Activated CD4-positive, alpha-beta memory T cell treated with anti-CD3 and anti-CD28 coated beads for 36 hours (primary cell): ENCODE measurements around the gene LCP2. TPM values are rescaled to one million over a fixed set of nuclear protein-coding genes. Genes with fewer than 3 reads are reported as not detected.

ENCODE experiments used
- CTCF ChIA-PET: fragments of 350-600 bp; sonication (Branson Sonifier 250); formaldehyde crosslinking; loops from one replicate; lab custom pipeline; 2021; ENCODE audit warnings: antibody characterized with exemption, inconsistent platforms; lab: Charles Lee
- POLR2A ChIA-PET: fragments of 350-600 bp; sonication (Branson Sonifier 250); formaldehyde crosslinking; loops from one replicate; lab custom pipeline; 2021; ENCODE audit warnings: antibody characterized with exemption; lab: Charles Lee
- DNase-seq: peaks from one replicate; pipeline ENCODE4 v3.0.0-alpha.2; 2020
- H3K27ac Mint-ChIP-seq: one replicate; pipeline ENCODE4 v1.8.0; 2021; ENCODE audit warnings: mixed read lengths
- H3K27me3 Mint-ChIP-seq: one replicate; pipeline ENCODE4 v1.8.0; 2021; ENCODE audit warnings: mixed read lengths
- H3K36me3 Mint-ChIP-seq: one replicate; pipeline ENCODE4 v1.8.0; 2021; ENCODE audit warnings: mixed read lengths
- H3K4me1 Mint-ChIP-seq: one replicate; pipeline ENCODE4 v1.8.0; 2021; ENCODE audit warnings: low read depth, mixed read lengths
- H3K4me3 Mint-ChIP-seq: one replicate; pipeline ENCODE4 v1.8.0; 2021; ENCODE audit warnings: mild to moderate bottlenecking, mixed read lengths
- H3K9me3 Mint-ChIP-seq: one replicate; pipeline ENCODE4 v1.8.0; 2021; ENCODE audit warnings: mixed read lengths
- intact Hi-C: fragments of 100-400 bp; cut with micrococcal nuclease; formaldehyde crosslinking; loops from one replicate; pipeline ENCODE4 v1.15.1; 2023
- total RNA-seq, 2 experiments: library from RNA; stranded (reverse); gene quantifications; one replicate each; pipeline ENCODE4 v1.2.3, GENCODE V29; 2021

Gene LCP2
- total RNA-seq, 2 experiments from 2014 or later, result 212 to 213 TPM

DNA sequence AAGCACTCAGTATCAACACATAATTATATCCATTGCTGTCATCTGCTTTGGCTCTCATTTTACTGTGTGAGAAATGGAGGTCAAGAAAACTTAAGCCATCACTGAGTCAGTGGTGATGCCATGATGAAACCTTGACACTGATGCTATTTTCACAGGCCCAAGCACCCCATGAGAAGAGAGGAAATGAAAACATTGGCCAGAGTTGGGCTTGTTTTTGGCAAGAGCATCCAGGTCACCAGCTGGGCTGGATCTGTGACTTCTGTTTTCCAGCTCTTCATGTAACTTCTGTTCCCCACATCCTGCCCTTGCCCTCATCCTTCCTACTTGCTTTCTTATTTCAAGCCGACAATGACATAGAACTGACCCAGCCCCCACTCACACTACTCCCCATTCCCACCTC, 10.0 kb downstream of the LCP2 start:
- Mint-ChIP-seq H3K27me3 (no peaks in the 10 kb centered on the region), H3K36me3 (peaks cover 93% of the 10 kb centered on the region), H3K4me3 (no peak overlapping the region), H3K9me3 (no peaks in the 10 kb centered on the region), H3K27ac (peak overlapping the region; percentile 99), H3K4me1 (peaks cover 100% of the 10 kb centered on the region)
- intact Hi-C loops, result loop anchor here (1.0 kb wide), 1 partner anchor 8 kb away; no protein-coding TSS in a partner anchor
- POLR2A ChIA-PET, result interaction anchor here (0.9 to 12.8 kb wide), 9 partner anchors 9 to 47 kb away, joined by 3 to 113 read pairs (median 6); partner anchors contain the start of gene LCP2
- DNase-seq, result peak; percentile 47
- CTCF ChIA-PET, result interaction anchor here (1.0 to 4.4 kb wide), 5 partner anchors 19 to 62 kb away, joined by 3 to 25 read pairs (median 7); no protein-coding TSS in a partner anchor

DNA sequence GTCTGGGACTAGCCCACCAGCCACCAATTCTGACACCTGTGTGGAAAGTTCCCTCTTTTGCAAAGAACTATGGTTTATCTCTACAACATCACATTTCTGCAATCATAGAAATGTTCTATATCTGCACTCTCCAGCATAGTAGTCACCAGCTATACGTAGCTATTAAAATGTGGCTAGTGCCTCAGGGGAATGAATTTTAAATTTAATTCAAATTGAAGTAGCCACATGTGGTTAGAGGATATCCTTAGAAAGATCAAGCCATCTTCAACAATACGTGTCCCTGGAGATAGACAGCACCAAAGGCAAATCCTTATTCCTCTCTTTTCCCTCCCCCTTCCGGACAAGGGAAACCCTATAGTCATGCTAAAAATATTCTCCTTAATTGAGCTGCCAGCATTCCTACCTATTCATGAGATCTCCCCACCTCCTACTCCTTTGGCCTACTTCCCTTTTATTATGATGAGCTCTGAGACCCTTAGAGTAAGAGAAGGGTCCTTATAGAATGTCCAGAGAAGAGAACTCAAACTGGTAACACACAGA, 11.1 kb downstream of the LCP2 start:
- POLR2A ChIA-PET, result interaction anchor here (1.3 to 12.8 kb wide), 7 partner anchors 8 to 48 kb away, joined by 4 to 113 read pairs (median 7); partner anchors contain the start of gene LCP2
- DNase-seq, result no peak
- peaks cover 91% of the 10 kb centered on the region for H3K36me3 Mint-ChIP-seq

DNA sequence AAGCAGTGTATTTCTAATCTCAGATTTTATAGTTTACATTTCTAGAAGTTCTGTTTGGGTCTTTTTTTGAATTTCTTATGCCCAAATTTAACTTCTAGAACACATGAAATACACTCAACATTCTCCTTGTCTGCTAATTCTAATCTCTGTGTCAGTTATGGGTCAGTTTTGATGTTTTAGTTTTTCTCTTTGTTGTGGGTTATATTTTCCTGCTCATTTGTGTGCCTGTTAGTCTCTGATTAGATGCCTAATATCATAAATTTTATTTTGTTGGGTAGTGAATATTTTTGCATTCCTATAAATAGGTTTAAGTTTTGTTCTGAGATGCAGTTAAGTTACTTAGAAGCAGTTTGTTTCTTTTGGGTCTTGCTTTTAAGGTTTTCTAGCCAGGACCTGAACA, 12.4 kb downstream of the LCP2 start:
- Mint-ChIP-seq H3K9me3 (no peaks in the 10 kb centered on the region), H3K27ac (peak overlapping the region; percentile 99), H3K27me3 (no peaks in the 10 kb centered on the region), H3K4me1 (peaks cover 99% of the 10 kb centered on the region), H3K36me3 (peaks cover 82% of the 10 kb centered on the region), H3K4me3 (no peak overlapping the region)
- ChIA-PET POLR2A (interaction anchor here (1.5 kb wide), 1 partner anchor 8 kb away, joined by 4 read pairs; no protein-coding TSS in a partner anchor), CTCF (no interaction called here)
- intact Hi-C loops, result loop anchor here (1.0 kb wide), 1 partner anchor 8 kb away; no protein-coding TSS in a partner anchor
- DNase-seq, result no peak

More for the DNA sequence above, 11.1 kb downstream of the LCP2 start:
- no peaks in the 10 kb centered on the region for H3K27me3 Mint-ChIP-seq
- H3K9me3 Mint-ChIP-seq, result no peaks in the 10 kb centered on the region
- H3K4me3 Mint-ChIP-seq, result no peak overlapping the region
- H3K27ac Mint-ChIP-seq, result peak overlapping the region; percentile 99
- intact Hi-C loops, result no loop called here
- CTCF ChIA-PET, result interaction anchor here (1.4 to 4.4 kb wide), 4 partner anchors 18 to 52 kb away, joined by 3 to 25 read pairs (median 8); no protein-coding TSS in a partner anchor
- peaks cover 100% of the 10 kb centered on the region for H3K4me1 Mint-ChIP-seq

DNA sequence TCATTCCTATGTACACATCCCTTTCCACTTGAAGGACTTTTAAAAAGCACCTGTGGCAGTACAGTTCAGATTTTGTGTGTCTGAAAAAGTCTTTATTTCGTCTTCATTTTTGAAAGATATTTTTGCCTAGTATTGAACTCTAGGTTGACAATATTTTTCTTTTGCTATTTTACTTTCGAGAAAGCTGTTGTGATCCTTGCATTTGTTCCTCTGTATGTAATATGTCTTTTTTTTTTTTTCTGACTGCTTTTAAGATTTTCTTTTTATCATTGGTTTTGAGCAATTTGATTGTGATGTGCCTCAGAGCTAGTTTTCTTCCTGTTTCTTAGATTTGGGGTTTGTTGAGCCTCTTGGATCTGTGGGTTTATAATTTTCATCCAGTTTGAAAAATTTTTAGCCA, 13.3 kb downstream of the LCP2 start:
- no peak overlapping the region for H3K4me3 Mint-ChIP-seq
- no peak for DNase-seq
- no peaks in the 10 kb centered on the region for H3K9me3 Mint-ChIP-seq
- intact Hi-C loops, result no loop called here
- H3K36me3 Mint-ChIP-seq, result peaks cover 76% of the 10 kb centered on the region
- no peaks in the 10 kb centered on the region for H3K27me3 Mint-ChIP-seq
- CTCF ChIA-PET, result interaction anchor here (0.7 to 2.4 kb wide), 2 partner anchors 9 to 18 kb away, joined by 3 to 13 read pairs; no protein-coding TSS in a partner anchor
- POLR2A ChIA-PET, result interaction anchor here (1.5 to 1.7 kb wide), 2 partner anchors 9 to 12 kb away, joined by 4 to 9 read pairs; no protein-coding TSS in a partner anchor
- peak overlapping the region; percentile 99 for H3K27ac Mint-ChIP-seq
- H3K4me1 Mint-ChIP-seq, result peaks cover 99% of the 10 kb centered on the region

DNA sequence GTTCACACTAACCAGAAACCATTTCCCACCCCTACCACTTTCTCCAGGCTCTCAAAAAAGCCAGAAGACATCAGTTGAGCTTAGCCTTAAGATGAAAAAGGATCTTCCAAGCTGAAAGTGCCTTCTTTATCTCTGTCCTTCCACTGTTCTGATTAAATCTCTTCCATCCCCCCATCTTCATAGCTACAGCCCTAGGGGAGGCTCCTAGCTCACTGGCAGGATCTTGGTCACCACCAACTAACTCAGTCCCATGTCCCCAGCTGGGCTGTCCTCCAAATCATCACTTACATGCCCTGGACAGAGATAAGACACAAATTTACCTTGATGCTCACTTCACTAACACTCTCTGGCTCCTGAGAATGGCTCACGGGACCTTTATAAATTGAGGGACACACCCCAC, 14.3 kb downstream of the LCP2 start:
- H3K36me3 Mint-ChIP-seq, result peaks cover 66% of the 10 kb centered on the region
- H3K9me3 Mint-ChIP-seq, result no peaks in the 10 kb centered on the region
- H3K27me3 Mint-ChIP-seq, result no peaks in the 10 kb centered on the region
- ChIA-PET POLR2A (interaction anchor here (0.7 to 1.7 kb wide), 5 partner anchors 9 to 17 kb away, joined by 4 to 9 read pairs (median 5); no protein-coding TSS in a partner anchor), CTCF (interaction anchor here (0.6 to 2.4 kb wide), 7 partner anchors 9 to 508 kb away, joined by 3 to 16 read pairs (median 7); no protein-coding TSS in a partner anchor)
- intact Hi-C loops, result no loop called here
- no peak overlapping the region for H3K4me3 Mint-ChIP-seq
- no peak for DNase-seq
- peaks cover 97% of the 10 kb centered on the region for H3K4me1 Mint-ChIP-seq
- peak overlapping the region; percentile 74 for H3K27ac Mint-ChIP-seq

DNA sequence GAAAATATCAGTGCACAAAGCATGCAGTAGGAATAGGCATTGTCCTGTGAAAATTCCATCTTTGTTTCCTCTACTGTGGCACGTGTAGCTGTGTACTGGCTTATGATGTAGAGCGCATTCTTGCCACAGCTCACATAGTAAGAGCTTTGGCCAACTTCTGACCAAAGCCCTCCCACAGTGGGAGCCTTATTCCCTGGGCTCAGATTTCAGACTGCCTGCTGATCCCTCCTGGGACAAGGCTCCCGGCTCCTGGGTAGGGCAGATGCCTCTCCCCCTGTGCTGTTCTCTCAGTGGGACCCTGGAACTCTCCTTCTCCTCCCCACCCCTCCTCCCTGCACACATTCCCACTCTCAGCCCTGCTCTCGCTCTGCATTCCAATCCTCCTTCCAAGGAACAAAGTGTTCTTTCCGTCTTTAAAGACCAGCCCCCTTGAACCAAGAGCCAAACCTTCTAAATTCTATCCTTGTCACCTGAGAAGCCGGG, 17.5 kb downstream of the LCP2 start:
- H3K36me3 Mint-ChIP-seq, result peaks cover 60% of the 10 kb centered on the region
- intact Hi-C loops, result no loop called here
- ChIA-PET CTCF (interaction anchor here (1.6 to 8.6 kb wide), 8 partner anchors 9 to 59 kb away, joined by 3 to 137 read pairs (median 10); partner anchors contain the start of gene LCP2), POLR2A (interaction anchor here (1.3 to 2.7 kb wide), 8 partner anchors 10 to 54 kb away, joined by 4 to 54 read pairs (median 8); partner anchors contain the start of gene LCP2)
- no peak for DNase-seq
- peaks cover 95% of the 10 kb centered on the region for H3K4me1 Mint-ChIP-seq
- H3K4me3 Mint-ChIP-seq, result peak overlapping the region; percentile 35
- no peaks in the 10 kb centered on the region for H3K27me3 Mint-ChIP-seq
- no peaks in the 10 kb centered on the region for H3K9me3 Mint-ChIP-seq
- peak overlapping the region; percentile 95 for H3K27ac Mint-ChIP-seq

DNA sequence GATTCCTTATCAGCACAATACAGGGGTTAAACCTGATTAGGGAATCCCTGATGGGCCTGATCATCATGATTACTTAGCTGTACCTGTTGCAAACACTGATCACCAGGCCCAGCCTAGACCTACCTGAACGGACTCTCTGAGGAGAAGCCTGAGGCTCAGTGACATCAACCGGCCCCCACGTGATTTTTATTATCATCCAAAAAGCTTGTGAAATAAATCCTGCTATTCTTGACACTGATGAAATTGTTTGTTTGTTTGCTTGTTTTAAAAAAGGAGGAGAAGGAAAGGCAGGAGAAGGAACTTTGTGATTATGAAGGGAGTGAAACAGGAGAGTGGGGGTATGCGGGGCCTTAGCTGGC, 18.1 kb downstream of the LCP2 start:
- Mint-ChIP-seq H3K27me3 (no peaks in the 10 kb centered on the region), H3K36me3 (peaks cover 60% of the 10 kb centered on the region)
- intact Hi-C loops, result loop anchor here (1.0 to 5.0 kb wide), 5 partner anchors 8 to 1108 kb away; partner anchors contain the start of genes LCP2 and NPM1

DNA sequence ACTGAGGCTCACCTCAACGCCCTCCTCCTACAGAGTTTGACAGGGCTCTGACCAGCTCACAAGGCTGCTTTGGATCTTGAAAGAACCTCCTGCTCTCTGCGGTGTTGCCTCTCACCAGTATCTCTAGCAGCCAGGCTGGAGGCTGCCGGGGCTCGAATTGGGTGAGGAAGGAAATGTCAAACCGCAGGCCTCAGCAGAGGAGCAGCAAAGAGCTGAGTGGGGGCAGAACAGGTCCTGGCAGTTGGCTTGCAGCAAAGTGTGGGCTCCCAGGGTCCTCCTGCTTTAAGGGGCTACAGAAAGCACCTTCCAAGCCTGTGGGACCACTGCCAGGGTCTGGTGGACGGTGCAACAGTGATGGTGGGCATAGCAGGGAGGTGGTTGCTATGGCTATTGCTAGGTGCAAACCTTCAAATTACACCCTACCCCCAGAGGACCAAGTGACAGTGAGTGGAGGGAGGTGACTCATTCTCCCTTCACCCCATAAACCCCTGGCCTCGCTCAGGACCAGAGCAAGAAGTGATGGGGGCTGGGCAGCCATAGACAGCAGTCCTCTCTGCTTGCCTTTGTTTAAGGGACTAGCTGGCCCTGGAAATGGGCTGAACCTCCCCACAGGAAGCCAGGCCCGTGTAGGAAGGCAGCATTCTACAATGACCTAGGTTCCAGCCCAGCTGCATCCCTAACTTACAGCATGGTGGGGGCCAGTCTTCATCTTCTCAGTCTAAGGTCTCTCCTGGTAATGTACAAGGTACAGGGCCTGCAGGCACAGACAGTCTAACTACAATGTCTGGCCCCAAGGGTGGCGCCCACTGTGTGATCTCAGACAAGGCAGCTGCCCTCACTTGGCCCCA, 18.7 kb downstream of the LCP2 start:
- peak; percentile 93 for DNase-seq
- peaks cover 94% of the 10 kb centered on the region for H3K4me1 Mint-ChIP-seq
- no peaks in the 10 kb centered on the region for H3K9me3 Mint-ChIP-seq
- ChIA-PET POLR2A (interaction anchor here (0.7 to 2.7 kb wide), 11 partner anchors 9 to 55 kb away, joined by 3 to 54 read pairs (median 8); partner anchors contain the start of gene LCP2), CTCF (interaction anchor here (1.1 to 8.6 kb wide), 9 partner anchors 10 to 60 kb away, joined by 3 to 137 read pairs (median 7); partner anchors contain the start of gene LCP2)
- no peaks in the 10 kb centered on the region for H3K27me3 Mint-ChIP-seq
- H3K4me3 Mint-ChIP-seq, result peak overlapping the region; percentile 40
- H3K27ac Mint-ChIP-seq, result peak overlapping the region; percentile 95
- intact Hi-C loops, result loop anchor here (1.0 to 5.0 kb wide), 8 partner anchors 8 to 1108 kb away; partner anchors contain the start of genes LCP2 and NPM1
- H3K36me3 Mint-ChIP-seq, result peaks cover 61% of the 10 kb centered on the region

More for the DNA sequence above, 18.1 kb downstream of the LCP2 start:
- DNase-seq, result no peak
- Mint-ChIP-seq H3K9me3 (no peaks in the 10 kb centered on the region), H3K4me3 (peak overlapping the region; percentile 35), H3K27ac (peak overlapping the region; percentile 95), H3K4me1 (peaks cover 94% of the 10 kb centered on the region)
- ChIA-PET CTCF (interaction anchor here (1.6 to 8.6 kb wide), 8 partner anchors 10 to 59 kb away, joined by 3 to 137 read pairs (median 10); partner anchors contain the start of gene LCP2), POLR2A (interaction anchor here (1.3 to 2.7 kb wide), 9 partner anchors 8 to 55 kb away, joined by 4 to 54 read pairs (median 9); partner anchors contain the start of gene LCP2)

DNA sequence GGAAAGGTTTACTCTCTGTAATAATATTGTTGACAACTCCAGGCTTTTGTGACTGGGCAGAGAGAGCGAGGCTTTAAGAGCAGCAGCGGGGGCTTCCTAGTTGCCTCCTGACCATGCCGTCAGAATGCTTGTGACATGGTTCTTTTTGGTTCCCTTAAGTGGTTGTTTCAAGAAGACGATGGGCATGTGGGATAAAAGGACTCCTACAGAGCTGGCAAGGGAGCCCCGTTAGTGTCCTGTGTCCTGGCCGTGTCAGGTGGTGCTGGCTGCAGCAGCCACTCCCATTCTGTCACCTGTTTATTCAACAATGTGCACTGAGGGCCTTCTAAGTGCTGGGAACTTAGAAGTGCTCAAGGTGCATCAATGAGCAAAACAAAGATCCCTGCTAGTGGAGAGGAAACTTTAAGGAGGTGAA, 19.7 kb downstream of the LCP2 start:
- Mint-ChIP-seq H3K4me1 (peaks cover 92% of the 10 kb centered on the region), H3K9me3 (no peaks in the 10 kb centered on the region), H3K36me3 (peaks cover 60% of the 10 kb centered on the region), H3K27ac (peak overlapping the region; percentile 92), H3K4me3 (peak overlapping the region; percentile 63), H3K27me3 (no peaks in the 10 kb centered on the region)
- CTCF ChIA-PET, result interaction anchor here (1.1 to 14.1 kb wide), 6 partner anchors 10 to 63 kb away, joined by 3 to 290 read pairs (median 88); partner anchors contain the start of gene LCP2
- DNase-seq, result no peak
- intact Hi-C loops, result loop anchor here (1.0 to 5.0 kb wide), 5 partner anchors 10 to 1109 kb away; partner anchors contain the start of gene NPM1
- POLR2A ChIA-PET, result interaction anchor here (1.6 to 4.8 kb wide), 9 partner anchors 9 to 56 kb away, joined by 7 to 54 read pairs (median 17); partner anchors contain the start of gene LCP2

DNA sequence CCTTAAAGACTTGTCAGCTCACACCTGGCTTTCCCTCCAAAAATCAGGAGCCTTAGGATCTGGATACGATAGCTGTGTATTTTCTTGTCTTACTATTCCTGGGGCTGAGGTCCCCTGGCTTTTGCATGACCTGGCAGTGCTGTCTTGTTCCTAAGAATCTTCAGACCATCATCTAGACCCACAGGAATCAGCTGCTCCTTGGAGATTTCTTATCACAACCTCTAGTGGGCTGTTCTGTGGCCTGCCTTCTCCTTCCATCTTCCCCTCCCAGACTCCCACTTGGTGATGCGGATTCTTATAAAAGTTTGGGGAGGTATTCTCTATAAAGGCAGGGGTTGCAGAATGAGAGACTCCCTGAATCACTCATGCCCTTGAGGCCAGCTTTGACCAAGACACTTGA, 21.4 kb downstream of the LCP2 start:
- Mint-ChIP-seq H3K9me3 (no peaks in the 10 kb centered on the region), H3K4me3 (peak overlapping the region; percentile 45), H3K4me1 (peaks cover 88% of the 10 kb centered on the region), H3K36me3 (peaks cover 66% of the 10 kb centered on the region), H3K27me3 (no peaks in the 10 kb centered on the region), H3K27ac (peak overlapping the region; percentile 92)
- intact Hi-C loops, result loop anchor here (5.0 kb wide), 2 partner anchors 296 to 1111 kb away; partner anchors contain the start of gene NPM1
- CTCF ChIA-PET, result interaction anchor here (1.3 to 14.1 kb wide), 5 partner anchors 9 to 65 kb away, joined by 3 to 290 read pairs (median 126); partner anchors contain the start of gene LCP2
- DNase-seq, result no peak
- POLR2A ChIA-PET, result interaction anchor here (1.3 to 6.6 kb wide), 6 partner anchors 11 to 58 kb away, joined by 3 to 45 read pairs (median 15); partner anchors contain the start of gene LCP2
